ENCODE data around the gene CD86.

Gene CD86

DNA sequence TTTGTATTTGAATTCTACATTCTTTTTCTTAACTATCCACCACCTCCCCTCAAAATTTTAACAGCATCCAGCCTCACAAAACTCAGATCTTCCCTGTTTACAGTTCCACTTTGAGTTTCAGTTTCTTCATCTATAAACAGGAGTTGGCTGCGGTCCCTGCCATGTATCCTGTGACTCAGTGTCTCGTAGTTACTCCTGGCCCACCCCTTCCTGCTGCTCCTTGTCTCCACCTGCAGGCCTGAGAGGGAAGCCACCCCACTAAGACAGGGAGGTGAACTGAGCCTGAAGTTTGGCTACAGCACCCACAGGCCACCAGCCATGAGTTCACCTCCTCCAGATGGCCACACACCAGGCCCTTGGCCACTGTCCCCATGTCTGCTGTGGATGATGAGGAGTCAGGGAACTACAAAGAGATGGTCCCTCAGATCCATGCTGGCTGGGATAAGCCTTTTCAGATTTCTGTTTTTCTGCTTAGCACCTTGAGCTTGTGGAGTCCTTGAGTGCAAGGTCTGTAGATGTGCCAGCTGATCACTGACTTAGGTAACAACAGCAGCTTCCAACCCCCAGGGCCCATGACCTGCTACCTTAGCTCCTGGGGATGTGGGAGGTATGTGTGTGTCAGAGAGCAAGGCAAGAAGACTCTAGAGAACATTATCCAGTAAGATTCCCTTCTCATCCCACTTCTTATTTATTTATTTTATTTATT is 37.5 kb downstream of the CD86 start:
- ATAC-seq: peak; percentile 68 to 73

DNA sequence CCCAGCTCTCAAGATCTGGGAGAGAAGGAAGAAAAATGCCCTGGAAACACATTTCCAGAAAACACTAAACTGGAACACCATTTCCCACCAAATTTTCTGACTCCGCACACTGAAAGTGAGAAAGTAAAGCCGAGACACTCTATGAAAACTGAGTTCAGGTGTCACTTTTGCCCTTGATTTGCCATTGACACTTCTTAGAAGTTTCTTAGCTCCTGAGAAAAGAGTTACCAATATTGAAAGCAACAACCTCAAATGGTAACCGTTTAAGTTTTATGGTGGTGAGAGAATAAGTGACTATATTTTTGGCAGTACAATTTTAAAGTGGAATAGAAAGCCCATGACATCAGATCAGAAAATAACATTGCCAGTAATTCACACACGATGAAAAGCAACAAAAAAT is 39.0 kb downstream of the CD86 start:
- peak in 1 of 2 donors; percentile 27 for ATAC-seq

DNA sequence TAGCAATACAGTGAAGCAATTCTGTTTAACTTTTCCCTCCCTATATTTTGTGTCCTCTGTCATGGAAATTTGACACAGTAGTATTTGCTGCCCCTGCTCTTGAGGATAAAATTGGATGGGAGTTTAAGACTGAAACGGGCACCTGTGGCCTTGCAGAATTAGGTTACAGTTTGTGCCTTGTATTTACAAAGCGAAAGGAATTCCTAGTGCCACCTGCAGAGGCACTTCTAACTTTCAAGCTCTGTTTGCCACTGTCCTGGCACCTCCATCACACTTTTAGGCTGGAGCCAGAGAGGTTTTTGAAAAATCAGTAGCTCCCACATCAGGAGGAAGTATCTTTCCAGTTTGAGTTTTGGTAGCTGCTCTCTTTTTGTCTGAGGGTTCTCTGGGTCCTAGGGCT is 39.5 kb downstream of the CD86 start:
- ATAC-seq: no peak

DNA sequence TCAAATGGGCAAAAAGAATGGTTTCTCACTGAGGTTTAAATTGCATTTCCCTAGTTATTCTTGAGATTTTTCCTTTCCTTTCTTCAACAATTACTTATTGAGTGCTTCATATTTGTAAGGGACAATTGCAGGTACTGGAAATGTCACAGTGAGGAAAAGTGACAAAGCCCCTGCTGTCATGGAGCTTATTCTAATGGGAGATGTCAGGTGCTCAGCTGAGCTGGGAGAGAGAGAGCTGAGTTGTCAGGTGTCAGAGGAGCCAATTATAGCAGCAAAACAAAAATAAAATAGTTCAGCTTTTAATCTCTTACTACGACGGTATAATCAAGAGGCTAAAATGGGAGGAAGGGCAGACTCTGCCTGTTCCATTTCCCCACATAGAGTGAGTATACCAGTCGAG is 42.0 kb downstream of the CD86 start:
- ATAC-seq: no peak

DNA sequence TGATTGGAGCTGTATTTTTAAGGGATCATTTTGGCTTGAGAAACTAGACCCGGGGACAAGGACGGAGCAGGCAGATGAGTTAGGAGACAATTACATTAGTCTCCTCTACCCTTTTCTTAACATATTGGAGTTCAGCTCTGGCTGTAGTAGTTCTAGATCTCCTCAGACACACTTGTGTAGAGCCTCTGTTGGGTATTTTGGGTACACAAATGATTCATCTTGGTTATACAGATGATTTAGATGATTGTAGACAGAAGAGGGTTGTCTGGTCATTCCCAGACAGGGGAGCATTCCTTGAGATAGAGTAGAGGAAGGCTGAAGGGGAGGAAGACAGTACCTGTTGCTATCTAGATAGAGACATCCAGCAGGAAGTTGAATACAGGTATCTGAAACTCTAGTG is 43.4 kb downstream of the CD86 start:
- no peak for ATAC-seq

DNA sequence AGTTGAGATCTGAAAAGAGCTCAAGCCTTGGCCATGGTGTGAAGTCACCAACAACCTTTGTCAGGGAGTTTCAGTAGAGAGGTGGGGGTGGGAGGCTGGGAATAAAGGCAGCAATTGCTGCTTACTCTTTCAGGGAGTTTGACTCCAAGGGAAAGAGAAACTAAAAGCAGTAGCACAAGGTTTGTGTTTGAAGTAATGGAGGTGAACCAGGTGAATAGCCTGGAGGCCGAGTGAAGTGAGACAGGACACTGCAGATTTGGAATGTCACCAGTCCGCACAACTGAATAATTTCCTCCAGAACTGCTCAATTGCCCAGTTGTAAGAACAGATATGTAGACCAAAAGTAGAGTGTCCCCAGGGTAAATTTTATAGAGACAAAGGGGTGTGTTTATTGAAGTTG is 44.1 kb downstream of the CD86 start:
- ATAC-seq: no peak

DNA sequence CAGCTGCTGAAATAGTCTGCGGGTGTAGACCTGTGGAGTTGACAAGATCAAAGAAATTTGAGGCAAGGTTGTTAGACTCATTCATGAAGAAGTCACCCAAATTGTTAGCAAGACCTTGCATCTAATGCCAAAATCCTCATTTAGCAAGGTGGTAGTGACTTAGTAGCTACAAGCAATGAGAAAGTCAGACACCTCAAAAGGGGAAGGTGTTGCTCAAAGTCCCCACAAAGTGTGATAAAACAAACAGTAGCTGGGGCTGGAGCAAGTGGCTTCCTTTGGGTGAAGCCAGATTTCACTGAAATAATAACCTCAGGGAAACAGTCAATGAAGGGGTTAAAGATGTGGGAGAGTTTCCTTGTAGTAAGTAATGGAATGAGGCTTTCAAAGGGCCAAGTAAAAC is 44.9 kb downstream of the CD86 start:
- no peak for ATAC-seq

DNA sequence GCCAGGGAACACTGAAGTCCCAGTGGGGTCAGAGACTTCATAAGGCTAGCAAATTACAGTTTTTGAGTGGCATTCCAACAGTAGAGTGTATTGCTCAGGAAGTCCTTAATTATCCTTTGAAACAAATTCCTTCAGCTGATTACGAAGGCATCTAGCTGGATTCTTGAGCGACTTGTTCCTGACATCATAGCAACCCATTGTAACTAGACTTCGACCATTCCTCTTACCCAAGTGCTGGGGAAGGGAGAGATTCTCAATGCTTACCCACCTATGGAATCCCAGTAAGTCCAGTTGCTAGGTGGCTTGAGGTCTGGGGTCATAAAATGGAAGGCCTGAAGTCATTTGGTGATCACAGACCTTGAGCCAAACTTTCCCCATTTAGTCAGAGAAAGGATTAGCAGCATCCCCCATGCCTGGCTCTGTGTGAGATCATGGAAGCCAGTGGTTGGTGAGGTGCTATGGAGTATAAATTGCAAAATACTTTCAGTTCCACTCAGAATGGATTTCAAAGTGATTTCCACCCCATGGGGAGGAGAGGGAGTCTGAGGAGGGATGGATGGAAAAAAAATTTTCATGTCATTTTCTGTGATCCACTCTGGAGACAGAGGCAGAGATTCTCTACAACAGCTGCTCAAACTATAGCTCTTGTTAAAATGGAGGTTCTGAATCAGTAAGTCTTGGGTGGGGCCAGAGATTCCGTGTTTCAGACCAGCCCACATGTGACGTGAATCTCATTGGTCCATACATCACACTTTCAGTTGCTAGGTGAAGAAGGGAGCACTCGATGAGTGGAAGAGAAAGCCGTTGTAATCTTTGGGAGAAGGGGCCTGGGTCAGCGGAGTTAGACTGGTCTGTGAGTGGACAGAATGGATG is 45.7 kb downstream of the CD86 start:
- peak; percentile 22 to 33 for ATAC-seq

DNA sequence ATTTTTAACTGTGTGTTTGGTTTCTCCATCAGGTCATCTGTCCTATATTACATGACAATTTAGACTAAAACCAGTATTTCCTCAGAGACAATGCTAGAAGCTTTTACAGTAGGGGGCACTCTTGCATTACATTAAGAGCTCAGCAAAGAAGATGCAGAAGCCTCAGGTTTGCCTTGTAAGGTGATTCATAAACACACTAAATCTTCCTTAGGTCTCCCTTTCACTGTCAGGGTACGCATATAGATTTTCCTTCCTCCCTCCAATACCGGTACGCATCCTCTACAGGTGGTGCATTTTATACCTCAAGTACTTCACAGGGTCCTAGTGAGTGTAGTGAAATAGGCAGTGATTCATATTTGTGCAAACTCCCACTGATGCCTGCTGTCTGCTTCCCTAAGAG is 46.5 kb downstream of the CD86 start:
- ATAC-seq: peak; percentile 41 to 52

DNA sequence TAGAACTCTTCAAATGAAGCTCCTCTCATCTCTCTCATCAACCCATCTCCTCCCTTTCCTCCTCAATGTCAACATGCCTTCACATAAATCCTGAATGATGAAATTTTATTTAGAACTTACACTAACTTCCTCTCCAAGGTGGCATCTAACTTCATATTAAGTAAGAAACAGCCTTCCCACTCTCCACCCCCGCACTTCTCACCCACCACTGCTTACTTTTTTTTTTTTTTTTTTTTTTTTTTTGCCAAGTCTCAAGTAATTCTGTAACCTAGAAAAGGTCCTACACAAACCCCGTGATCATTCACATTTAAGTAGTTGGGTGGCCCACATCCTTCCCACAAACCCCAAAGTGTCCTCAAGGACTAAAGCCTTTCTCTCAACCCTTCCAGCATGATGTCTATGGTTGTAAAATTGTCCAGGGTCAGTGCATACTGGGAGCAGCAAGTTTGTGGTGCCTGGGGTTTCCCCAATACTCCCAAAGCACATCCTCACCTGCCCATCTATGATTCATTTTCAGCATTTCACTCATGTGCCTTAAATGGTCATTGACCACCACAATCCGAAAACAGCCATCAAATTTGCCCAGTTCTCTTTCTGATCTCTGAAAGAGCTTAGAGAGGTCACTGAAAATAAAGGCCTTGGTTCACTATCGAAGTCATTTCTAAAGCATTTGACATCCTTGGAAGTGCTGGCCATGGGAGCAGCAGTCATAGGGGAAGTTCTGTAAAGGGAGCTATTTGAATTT is 47.2 kb downstream of the CD86 start:
- ATAC-seq: peak in 1 of 2 donors; percentile 33

DNA sequence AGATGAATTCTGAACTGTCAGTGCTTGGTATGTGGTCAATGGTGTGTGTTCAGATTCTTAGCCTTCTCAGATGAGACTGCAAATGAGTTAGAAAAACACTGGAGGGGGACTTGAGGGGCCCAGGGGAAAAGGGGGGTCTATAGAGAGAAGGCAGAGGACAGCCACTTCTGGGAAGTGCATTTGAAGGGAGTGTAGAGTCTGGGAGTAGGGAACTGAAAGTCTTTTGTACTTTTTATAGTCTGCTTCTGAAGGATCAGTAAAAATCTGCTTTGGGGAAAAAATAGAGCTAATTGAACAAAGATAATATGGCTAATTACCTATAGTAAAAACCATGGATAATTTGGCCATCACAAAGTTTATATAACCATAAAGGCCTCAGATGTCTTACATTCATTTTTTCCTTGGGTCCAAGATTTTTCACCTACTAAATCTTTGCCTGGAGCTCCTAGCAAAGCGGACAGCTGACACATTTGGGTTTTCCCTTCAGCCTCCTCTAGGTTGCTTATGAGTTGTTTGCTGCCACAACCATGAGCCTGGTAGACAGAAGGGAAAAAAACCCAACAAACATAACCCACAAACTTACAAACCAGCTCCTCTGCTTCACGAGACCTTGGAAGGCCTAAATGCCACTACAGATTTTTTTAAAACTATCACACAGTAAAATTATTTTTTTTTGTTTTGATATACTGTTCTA is 48.8 kb downstream of the CD86 start:
- no peak for ATAC-seq

DNA sequence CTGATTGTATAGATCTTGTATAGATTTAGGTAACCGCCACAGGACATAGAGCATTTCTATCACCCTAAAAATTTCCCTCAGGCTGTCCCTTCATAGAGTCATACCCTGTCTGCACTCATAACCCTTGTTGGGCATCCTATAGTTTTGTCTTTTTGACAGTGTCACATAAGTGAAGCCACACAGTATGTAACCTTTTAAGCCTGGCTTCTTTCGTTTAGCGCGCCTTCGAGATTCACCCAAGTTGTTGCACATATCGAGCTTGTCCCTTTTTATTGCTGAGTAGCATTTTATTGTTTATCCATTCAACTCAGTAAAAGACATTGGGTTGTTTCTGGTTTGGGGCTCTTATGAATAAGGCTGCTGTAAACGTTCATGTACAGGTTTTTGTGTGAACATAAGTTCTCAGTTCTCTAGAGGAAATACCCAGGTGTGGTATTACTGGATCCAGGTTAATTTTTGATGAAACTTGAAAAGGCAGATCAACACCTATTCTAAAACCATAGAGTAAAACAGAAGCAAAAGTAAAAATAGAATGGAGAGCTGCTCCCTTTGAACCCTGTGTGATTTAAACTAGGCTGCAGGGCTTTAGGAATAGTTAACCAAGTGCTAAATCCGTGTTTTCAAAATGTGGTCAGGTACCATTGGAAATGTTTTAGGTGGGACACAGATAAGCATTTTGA is 49.5 kb downstream of the CD86 start:
- no peak for ATAC-seq

DNA sequence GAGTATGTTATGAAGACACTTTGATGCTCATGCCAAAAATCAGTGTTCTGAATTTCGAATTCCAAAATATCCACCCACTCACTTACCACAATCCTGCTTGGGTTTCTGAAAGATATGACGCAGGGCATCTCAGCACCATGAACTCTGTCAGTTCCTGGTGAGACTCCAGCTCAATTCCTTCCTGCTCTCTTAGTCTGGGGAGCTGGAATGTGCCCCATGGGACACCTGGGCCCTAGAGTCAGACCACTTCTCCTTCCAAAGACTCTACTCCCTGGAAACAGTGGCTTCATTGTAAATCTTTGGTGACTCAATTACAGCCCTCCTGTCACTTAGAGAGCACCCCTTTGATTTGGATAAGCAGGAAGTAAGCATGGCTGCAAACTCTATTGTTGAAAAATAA is 50.5 kb downstream of the CD86 start:
- ATAC-seq: no peak

DNA sequence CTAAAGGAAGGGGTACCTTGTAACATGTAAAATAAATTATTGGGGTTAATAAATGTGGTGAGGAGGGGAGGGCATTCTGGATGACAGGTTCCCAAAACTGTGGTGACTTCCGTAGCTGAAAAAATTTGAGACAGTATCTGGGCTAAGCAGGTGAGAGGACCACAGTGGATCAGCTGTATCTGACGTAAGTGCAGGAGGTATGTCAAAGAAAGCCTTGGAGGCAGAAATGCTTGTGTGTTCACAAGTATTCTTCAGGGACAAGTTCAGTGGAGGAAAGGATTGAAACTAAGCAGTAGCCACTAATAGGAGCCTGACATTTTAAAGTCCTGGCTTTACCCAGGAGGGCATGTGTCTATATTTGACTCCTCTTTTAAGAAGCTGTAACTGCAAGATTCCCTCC is 52.0 kb downstream of the CD86 start:
- ATAC-seq: no peak

DNA sequence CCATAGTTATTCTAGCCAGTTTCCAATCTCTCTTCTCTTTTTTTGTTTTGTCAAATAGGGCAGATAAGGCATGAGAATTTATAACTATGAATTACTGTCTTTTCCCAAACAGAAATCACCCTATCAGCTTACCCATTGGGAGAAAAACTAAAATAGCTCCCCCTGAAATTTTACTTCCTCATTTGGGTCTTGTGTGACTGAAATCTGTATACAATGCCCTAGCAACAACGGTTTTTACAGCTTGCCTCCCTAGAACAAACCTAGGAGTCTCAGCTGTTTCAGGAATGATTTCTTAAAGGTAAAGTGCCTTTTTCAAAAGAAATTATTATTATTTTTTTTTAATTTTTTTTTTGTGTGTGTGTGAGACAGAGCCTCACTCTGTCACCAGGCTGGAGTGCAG is 56.8 kb downstream of the CD86 start:
- ATAC-seq: no peak

DNA sequence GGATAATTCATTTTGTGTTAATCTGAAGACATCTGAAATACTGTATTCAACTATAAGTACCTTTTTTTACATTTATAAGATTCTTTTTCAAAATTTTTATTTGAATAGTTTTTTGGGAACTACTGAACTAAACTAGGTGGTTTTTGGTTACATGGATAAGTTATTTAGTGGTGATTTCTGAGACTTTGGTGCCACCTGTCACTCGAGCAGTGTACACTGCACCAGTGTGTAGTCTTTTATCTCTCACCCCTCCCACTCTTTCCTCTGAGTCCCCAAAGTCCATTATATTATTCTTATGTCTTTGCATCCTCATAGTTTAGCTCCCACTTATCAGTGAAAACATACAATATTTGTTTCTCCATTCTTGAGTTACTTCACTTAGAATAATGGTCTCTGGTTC is 57.6 kb downstream of the CD86 start:
- ATAC-seq: no peak

DNA sequence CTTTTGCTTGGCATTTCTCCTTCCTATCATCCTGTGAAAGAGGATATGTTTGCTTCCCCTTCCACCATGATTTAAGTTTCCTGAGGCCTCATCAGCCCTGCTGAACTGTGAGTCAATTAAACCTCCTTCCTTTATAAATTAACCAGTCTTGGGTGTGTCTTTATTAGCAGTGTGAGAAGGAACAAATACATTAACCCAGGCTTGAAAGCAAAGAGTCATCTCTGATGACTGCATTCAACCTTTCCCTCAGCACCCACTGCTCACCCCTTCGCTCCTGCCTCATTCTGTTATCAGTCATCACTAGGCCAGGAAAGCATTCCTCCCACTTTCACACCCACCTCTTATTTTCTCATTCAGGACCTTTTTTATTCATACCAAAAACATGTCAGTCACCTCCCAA is 68.7 kb downstream of the CD86 start:
- ATAC-seq: peak in 1 of 2 donors; percentile 30

DNA sequence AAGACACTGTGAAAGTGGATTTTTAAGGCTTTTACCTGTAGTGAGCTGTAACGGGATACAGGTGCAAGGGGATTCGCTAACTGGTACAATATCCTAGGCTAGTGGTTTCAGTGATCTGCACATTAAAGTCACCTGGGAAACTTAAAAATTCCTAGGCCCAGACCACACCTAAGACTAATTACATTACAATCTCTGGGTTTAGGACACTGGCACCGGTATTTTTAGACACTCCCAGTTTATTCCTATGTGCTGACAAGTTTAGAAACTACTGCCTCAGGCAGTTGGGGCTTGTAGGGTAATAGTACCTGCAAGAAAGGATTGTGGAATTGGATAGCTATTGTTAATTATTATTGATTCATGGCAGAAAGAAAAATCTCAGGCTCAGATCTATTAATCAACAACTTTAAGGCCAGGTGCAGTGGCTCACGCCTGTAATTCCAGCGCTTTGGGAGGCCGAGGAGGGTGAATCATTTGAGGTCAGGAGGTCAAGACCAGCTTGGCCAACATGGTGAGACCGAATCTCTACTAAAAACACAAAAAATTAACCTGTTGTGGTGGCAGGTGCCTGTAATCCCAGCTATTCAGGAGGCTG is 77.9 kb downstream of the CD86 start:
- ATAC-seq: no peak

DNA sequence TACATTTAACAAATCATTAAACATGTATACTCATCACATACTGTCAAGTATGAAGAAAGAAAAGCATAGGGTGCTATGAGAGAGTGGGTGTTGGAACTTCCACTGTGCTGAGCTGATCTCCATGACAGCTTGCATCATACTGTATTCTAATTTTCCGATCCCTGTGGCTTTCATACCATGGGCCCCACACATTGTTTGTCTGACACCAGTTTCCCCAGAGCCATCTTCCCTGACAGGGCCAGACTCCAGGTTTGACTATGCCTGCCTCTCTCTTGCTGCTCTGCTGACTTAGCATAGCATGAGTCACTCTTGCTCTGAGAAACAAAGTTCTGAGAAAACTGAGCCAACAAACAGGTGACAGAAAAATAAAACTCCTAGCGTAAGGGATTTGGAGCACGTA is 91.3 kb downstream of the CD86 start:
- peak; percentile 93 to 95 for ATAC-seq

DNA sequence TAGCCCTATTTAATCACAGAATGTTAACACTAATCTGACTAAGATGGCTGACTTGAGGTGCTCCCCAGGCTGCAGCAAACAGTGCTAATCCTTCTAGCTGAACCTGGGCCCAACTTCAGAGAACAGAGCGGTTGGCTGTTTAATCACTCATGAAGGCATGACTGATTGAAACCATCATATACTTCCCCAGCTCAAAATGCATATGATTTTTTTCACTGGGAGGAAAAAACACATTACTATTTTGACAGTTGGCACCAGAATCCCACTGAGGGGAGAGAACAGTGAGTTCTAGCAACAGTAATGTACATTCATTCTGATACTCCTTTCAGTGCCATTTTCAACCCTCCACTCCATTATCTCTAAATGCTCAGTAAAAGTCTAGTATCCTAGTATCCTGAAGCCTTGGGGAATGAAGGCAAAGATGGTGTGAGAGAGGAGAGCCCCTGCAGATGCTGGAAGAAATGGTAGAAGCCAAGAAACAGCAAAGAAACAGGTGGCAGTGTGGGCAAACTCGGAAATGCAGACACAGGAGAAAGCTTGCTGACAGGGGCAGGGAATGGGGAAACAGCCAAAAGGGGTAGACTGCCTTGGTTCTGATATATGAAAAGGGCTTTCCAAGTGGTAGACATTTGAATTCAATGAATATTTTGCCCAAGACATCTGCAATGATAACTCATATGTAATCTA is 93.9 kb downstream of the CD86 start:
- no peak for ATAC-seq

DNA sequence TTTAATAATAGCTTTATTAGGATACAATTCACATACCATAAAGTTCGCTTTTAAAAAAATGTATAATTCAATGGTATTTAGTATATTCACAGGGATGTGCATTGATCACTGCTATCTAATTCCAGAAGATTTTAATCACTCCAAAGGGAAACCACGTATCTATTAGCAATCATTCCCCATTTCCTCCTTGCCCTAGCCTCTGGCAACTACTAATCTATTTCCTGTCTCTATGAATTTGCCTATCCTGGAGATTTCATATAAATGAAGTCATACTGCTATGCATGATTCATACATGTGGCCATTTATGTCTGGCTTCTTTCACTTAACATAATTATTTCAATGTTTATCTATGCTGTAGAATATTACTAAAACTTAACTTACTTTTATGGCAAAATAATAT is 96.3 kb downstream of the CD86 start:
- no peak for ATAC-seq
